Measurements from ENCODE around the gene FNDC11.

GRCh38 chr20:63564036-63564810, 10.3 kb downstream of the FNDC11 start:
- no peak for TF ChIP-seq CTCF (IDR thresholded peaks at IDR 0.05)
- no peak for TF ChIP-seq POLR2A (IDR thresholded peaks at IDR 0.05)
